Stimulated activated CD8-positive, alpha-beta memory T cell treated with anti-CD3 and anti-CD28 coated beads, Interleukin-4, amount 100 ng/mL, for 4 hours (primary cell): ENCODE results near the gene PTPRG.

Experiments used
- DNase-seq, 2 donors: peaks; one replicate each; pipeline ENCODE4 v3.0.0-alpha.2; 2020; ENCODE audit warnings: low read depth in 2 of 2, low spot score in 1 of 2

PTPRG gene

GRCh38 chr3:61855211-61855610 lies 293.8 kb downstream of the PTPRG start:
- DNase-seq: no peak

DNA sequence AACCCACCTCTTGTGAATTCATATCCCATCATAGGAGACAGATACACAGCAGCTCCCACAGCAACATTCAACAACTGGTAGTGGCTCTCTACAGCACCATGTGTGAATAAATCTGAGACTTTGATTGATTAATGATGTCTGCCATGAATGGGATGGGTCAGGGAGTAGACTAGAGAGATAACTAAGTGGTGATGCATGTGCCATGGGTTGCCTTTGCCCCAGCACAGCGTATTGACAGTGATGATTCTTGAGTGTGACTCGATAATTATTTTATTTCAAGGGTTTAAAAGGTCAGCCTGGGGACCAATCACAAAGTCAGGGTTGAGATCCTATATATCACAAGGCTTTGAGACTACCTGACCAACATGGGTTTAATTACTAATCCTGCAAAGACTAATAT lies 295.9 kb downstream of the PTPRG start:
- no peak for DNase-seq

GRCh38 chr3:61858054-61858453 lies 296.7 kb downstream of the PTPRG start:
- no peak for DNase-seq

DNA sequence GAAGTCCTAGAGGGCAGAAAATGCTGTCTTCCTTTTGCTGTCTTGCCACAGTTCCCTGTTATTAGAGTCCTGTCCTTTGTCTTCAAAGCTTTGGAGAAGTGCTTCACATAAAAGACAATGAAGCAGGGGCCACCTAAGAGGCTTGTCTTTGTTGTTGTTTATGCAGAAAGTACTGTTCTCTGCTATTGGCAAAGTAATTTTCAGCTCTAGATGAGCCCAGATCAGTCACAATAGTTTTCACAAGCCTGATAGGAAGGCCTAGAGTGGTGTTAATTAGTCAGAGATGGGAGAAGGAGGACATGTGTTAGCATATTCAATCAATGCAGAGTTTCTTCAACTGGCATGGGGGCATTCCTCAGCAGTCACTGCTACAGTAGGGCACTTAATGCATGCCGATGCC lies 300.0 kb downstream of the PTPRG start:
- DNase-seq: no peak

- DNase-seq: no peak
These were observed 301.4 kb downstream of the PTPRG start for GRCh38 chr3:61862614-61863289.

DNA sequence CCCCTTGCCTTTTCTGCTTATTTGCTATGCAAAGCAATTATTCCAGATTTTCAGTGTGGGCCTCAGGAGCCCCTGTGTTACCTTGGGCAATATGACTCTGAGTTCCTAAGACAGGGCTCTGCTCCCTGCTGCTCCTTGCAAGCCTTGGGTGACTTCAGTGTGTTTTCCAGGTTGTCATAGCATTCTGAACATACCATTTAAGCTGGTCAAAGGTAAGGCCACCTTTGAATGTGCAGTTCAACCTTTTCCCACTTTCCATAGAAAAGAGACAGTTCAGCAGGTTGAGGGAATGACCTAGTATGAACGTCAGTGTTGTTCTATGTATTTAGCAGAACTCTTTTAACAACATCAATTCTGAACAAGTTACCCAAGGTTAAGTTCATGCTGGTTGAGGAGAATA lies 302.2 kb downstream of the PTPRG start:
- no peak for DNase-seq

DNA sequence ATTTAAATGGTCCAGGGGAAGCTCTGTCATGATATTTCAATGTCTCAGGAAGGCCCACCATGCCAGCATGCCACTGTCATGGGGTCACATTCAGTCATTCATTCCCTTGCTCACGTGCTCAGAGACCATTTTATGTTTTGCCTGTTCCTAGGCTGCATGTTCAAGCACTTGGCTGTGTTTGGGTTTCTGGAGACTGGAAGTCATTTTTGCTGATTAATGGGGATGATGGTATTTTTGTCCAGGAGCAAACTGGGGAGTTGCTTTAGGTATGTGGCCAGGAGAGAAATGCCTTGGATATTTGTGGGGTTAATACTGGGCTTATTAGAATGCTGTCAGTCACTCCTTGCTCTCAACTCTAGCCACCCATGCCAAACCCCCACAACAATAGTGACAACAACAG lies 303.5 kb downstream of the PTPRG start:
- DNase-seq: no peak

- DNase-seq: no peak
These were observed 304.2 kb downstream of the PTPRG start for GRCh38 chr3:61865466-61866152.

GRCh38 chr3:61866153-61866542 lies 304.8 kb downstream of the PTPRG start:
- no peak for DNase-seq

GRCh38 chr3:61866961-61867461 lies 305.6 kb downstream of the PTPRG start:
- DNase-seq: no peak

- no peak for DNase-seq
These were observed 307.1 kb downstream of the PTPRG start for GRCh38 chr3:61868499-61868898.

GRCh38 chr3:61869371-61869770 lies 308.0 kb downstream of the PTPRG start:
- no peak for DNase-seq

- no peak for DNase-seq
These were observed 310.3 kb downstream of the PTPRG start for GRCh38 chr3:61871644-61872043.

- no peak for DNase-seq
These were observed 310.8 kb downstream of the PTPRG start for GRCh38 chr3:61872077-61872706.

- no peak for DNase-seq
These were observed 313.9 kb downstream of the PTPRG start for GRCh38 chr3:61875046-61875844.

- DNase-seq: no peak
These were observed 314.8 kb downstream of the PTPRG start for GRCh38 chr3:61875976-61876671.

- no peak for DNase-seq
These were observed 315.4 kb downstream of the PTPRG start for GRCh38 chr3:61876797-61877196.

DNA sequence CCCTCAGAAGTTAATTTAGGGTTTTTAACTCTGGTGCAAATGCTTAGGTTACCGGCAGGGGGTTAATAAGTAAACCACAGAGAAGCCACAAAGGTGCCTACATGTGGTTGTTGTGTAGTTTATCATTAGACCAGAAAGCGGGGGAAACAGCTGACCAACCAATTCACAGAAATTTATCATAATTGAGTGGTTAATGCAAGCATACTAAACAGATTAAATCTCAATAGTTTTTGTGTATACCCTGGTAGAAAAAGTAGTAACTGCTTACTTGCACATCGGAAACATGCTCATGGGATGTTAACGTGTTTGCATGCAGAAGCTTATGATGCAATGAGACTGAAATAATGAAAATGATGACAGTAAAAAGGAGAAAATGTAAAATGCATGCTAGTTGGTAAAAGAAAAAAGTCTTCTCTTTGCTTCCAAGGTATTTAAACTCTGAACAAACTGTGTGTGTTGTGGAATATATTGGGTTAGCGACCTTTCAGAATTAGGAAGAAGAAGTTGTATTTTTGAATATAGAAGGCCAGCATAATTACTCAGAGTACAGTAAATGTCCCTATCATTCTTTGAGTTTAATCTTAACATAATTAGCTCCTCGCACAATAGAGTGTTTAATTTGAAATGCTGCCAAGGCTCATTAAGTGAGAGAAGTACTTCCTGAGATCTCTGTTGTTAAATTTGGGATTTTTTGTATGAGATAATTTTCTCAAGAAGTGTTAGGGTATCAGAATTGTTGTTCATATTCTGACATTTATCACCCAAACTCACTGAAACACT lies 316.2 kb downstream of the PTPRG start:
- no peak for DNase-seq

- DNase-seq: no peak
These were observed 320.9 kb downstream of the PTPRG start for GRCh38 chr3:61882253-61882652.

DNA sequence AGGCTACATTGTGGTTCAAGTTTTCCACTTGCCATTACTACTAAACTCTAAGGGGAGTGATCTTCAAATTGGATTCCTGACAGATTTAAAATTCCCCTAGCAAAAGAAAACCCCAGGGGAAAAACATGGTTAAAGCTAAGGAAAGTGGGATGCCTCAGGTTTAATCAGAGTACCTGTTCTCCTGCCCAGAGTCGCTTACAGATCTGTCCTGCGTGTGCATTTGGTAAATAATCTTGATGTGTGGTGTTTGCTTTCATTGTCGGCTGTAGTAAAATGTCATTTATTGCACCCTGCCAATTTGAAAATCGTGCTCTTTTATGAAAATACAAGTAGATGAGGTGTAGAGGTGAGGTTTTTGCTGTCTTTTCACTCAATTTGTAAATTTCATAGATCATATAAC lies 323.4 kb downstream of the PTPRG start:
- no peak for DNase-seq
